Endothelial cell of umbilical vein (primary cell): ENCODE data around the gene DDX54. TPM values are rescaled to one million over a fixed set of nuclear protein-coding genes. Genes with fewer than 3 reads are reported as not detected.

Source experiments
- BruUV-seq: library from RNA; stranded (reverse); fragments of 400-500 nt; replicated peaks from 2 replicates; lab custom pipeline; 2021; lab: Mats Ljungman, UMichigan
- CTCF ChIA-PET: fragments of 300-600, 350-600 bp; sonication (Branson Sonifier 250); formaldehyde crosslinking; loops from one replicate; lab custom pipeline; 2021; ENCODE audit warnings: antibody characterized with exemption, inconsistent platforms; lab: Charles Lee
- POLR2A ChIA-PET: fragments of 300-600, 350-600 bp; sonication (Branson Sonifier 250); formaldehyde crosslinking; loops from one replicate; lab custom pipeline; 2021; ENCODE audit warnings: antibody characterized with exemption, inconsistent platforms; lab: Charles Lee
- DNase-seq: peaks from one replicate; pipeline ENCODE4 v3.0.0-alpha.2; 2011; ENCODE audit warnings: low read depth, low spot score
- FAIRE-seq: peaks from 2 replicates; lab custom pipeline; 2011; peaks lifted over from hg19 to GRCh38; lab: Jason Lieb, UNC
- H2AFZ ChIP-seq: 2 replicates; pipeline ENCODE4 v1.6.0; 2012; ENCODE audit warnings: low read depth, low read length, control low read depth, inconsistent platforms
- H3K27ac ChIP-seq: 2 replicates; pipeline ENCODE4 v1.5.1; 2011; ENCODE audit warnings: low read depth, mild to moderate bottlenecking, control low read depth, low read length, moderate library complexity; ENCODE audit not compliant: insufficient read depth
- H3K27me3 ChIP-seq, 2 experiments: 2 replicates each; pipeline versions ENCODE4 v1.6.0 to v1.6.1; 2011; ENCODE audit warnings: low read length in 2 of 2, mixed read lengths in 1 of 2; ENCODE audit not compliant: control insufficient read depth in 2 of 2, insufficient read depth in 2 of 2
- H3K36me3 ChIP-seq, 2 experiments: 2 replicates in 1 of 2; 3 replicates in 1 of 2; pipeline ENCODE4 v1.5.1; 2011; ENCODE audit warnings: low read length in 2 of 2, mild to moderate bottlenecking in 1 of 2, moderate library complexity in 1 of 2; ENCODE audit not compliant: control insufficient read depth in 2 of 2, insufficient read depth in 2 of 2; ENCODE audit errors: extremely low read depth in 1 of 2
- H3K4me1 ChIP-seq: 3 replicates; pipeline ENCODE4 v1.5.1; 2011; ENCODE audit warnings: mild to moderate bottlenecking, low read length; ENCODE audit not compliant: control insufficient read depth, insufficient read depth; ENCODE audit errors: extremely low read depth
- H3K4me2 ChIP-seq: 2 replicates; pipeline ENCODE4 v1.6.1; 2011; ENCODE audit warnings: low read length, control low read depth, mixed read lengths; ENCODE audit not compliant: insufficient read depth
- H3K4me3 ChIP-seq, 3 experiments: fragments of 200-600 bp in 1 of 3; sonication (generic), shearing (Covaris generic) in 1 of 3; replicated peaks in 1 of 3; 2 replicates each; pipeline ENCODE4 v1.5.1; 2011 to 2016; ENCODE audit warnings: control low read depth in 3 of 3, low read length in 3 of 3, mild to moderate bottlenecking in 2 of 3, inconsistent platforms in 1 of 3, low read depth in 1 of 3, moderate library complexity in 1 of 3; ENCODE audit not compliant: insufficient read depth in 1 of 3
- H3K79me2 ChIP-seq: 2 replicates; pipeline ENCODE4 v1.6.0; 2012; ENCODE audit warnings: low read length, inconsistent platforms; ENCODE audit not compliant: control insufficient read depth, insufficient read depth
- H3K9ac ChIP-seq: replicated peaks from 2 replicates; pipeline ENCODE3; 2011; ENCODE audit warnings: low read length, control low read depth; ENCODE audit not compliant: insufficient read depth; ENCODE audit errors: extremely low read depth
- H3K9me1 ChIP-seq: replicated peaks from 3 replicates; pipeline ENCODE4 v1.6.0; 2011; ENCODE audit warnings: mild to moderate bottlenecking, low read length; ENCODE audit not compliant: control insufficient read depth, insufficient read depth; ENCODE audit errors: extremely low read depth
- H3K9me3 ChIP-seq: replicated peaks from 2 replicates; pipeline ENCODE4 v1.5.1; 2012; ENCODE audit warnings: low read length, inconsistent platforms; ENCODE audit not compliant: control insufficient read depth, insufficient read depth
- H4K20me1 ChIP-seq: replicated peaks from 2 replicates; pipeline ENCODE3; 2011; ENCODE audit warnings: mild to moderate bottlenecking, low read length; ENCODE audit not compliant: control insufficient read depth, insufficient read depth; ENCODE audit errors: extremely low read depth
- EZH2 ChIP-seq: IDR thresholded peaks from 2 replicates; pipeline ENCODE4 v1.6.1; 2012; ENCODE audit warnings: borderline replicate concordance, low read depth, mild to moderate bottlenecking, moderate library complexity, low read length, inconsistent platforms; ENCODE audit not compliant: severe bottlenecking
- FOS ChIP-seq: IDR thresholded peaks from 2 replicates; pipeline ENCODE4 v1.6.1; 2011; ENCODE audit warnings: mild to moderate bottlenecking, low read length, moderate library complexity, borderline replicate concordance; ENCODE audit not compliant: insufficient read depth
- GATA2 ChIP-seq: IDR thresholded peaks from 2 replicates; pipeline ENCODE4 v1.7.0; 2011; ENCODE audit warnings: low read depth, mild to moderate bottlenecking, moderate library complexity, mixed read lengths, low read length; ENCODE audit not compliant: insufficient read length, insufficient read depth
- JUN ChIP-seq: IDR thresholded peaks from 2 replicates; pipeline ENCODE4 v1.6.1; 2011; ENCODE audit warnings: borderline replicate concordance, low read depth; ENCODE audit not compliant: insufficient read length, insufficient read depth
- MYC ChIP-seq: IDR thresholded peaks from one replicate; pipeline ENCODE4 v1.6.1; 2011; ENCODE audit warnings: mild to moderate bottlenecking, low read depth, low read length
- POLR2A ChIP-seq: IDR thresholded peaks from 2 replicates; pipeline ENCODE4 v1.6.1; 2012; ENCODE audit warnings: low read depth, mild to moderate bottlenecking, control low read depth, low read length
- POLR2AphosphoS5 ChIP-seq: IDR thresholded peaks from 2 replicates; pipeline ENCODE4 v1.6.1; 2012; ENCODE audit warnings: low read depth, mild to moderate bottlenecking, control low read depth, low read length, moderate library complexity; ENCODE audit not compliant: insufficient read depth
- dilution Hi-C: fragments of 300-500 bp; cut with MboI; formaldehyde crosslinking; loops from one replicate; pipeline ENCODE4 v1.15.0; 2019; ENCODE audit warnings: low sequenced_read_pairs; ENCODE audit not compliant: extremely low pct_ligation_motif_present
- intact Hi-C: fragments of 100-400 bp; cut with micrococcal nuclease; formaldehyde crosslinking; loops from one replicate; pipeline ENCODE4 v1.10.0; 2022
- polyA plus RNA-seq, 4 experiments: library from polyadenylated mRNA; depleted of rRNA in 3 of 4; stranded (reverse) in 3 of 4; unstranded in 1 of 4; fragments of >200 nt; gene quantifications; 2 replicates each; pipeline versions ENCODE4 v1.2.1 to v1.2.3, GENCODE V29; 2011 to 2012; ENCODE audit warnings: missing spikeins in 1 of 4
- total RNA-seq: library from RNA; stranded (reverse); gene quantifications from 2 replicates; pipeline ENCODE4 v1.2.3, GENCODE V29; 2021
- TF ChIP-seq, protein P1 (sequence below), 2 donors: IDR thresholded peaks; 1 replicate in 1 of 2; 2 replicates in 1 of 2; pipeline ENCODE4 v1.5.1; 2011; ENCODE audit warnings: low read length in 2 of 2, mild to moderate bottlenecking in 2 of 2, moderate library complexity in 2 of 2, control low read depth in 1 of 2, inconsistent platforms in 1 of 2, low read depth in 1 of 2; ENCODE audit not compliant: insufficient read depth in 1 of 2; ENCODE audit errors: extremely low read depth in 1 of 2
- TF ChIP-seq, protein P2 (sequence below): IDR thresholded peaks from 2 replicates; pipeline ENCODE4 v1.6.1; 2011; ENCODE audit not compliant: insufficient read depth, insufficient read length

DDX54 gene
- total and polyA plus RNA-seq, 2 donors (not counting 3 experiments of a cell fraction or from before 2014, with no cell fraction given), result 54.1 to 90.0 TPM

DNA sequence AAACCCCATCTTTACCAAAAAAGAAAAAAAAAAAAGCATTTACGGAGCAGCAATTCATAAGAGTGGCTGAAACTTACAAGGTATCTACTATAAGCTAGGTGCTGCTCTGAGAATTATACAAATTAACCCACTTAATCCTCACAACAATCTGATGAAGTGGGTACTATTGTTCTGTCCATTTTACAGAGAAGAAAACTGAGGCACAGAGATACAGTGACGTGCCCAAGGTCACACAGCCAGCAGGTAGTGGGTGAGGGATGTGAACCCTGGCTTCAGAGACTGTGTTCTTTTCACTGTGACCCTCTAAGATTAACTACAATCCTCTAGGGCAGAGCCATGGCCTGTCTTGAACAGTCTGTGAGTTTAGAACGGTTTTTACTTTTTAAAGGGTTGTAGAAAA lies 3.3 kb downstream of the DDX54 start:
- Histone ChIP-seq H3K27ac (no peak overlapping the region), H3K9me1 (no peaks in the 10 kb centered on the region), H3K4me1 (peaks cover 12% of the 10 kb centered on the region), H3K9ac (no peak overlapping the region), H3K27me3 (no peaks in the 10 kb centered on the region), H4K20me1 (no peaks in the 10 kb centered on the region), H3K9me3 (no peaks in the 10 kb centered on the region), H2AFZ (no peak overlapping the region), H3K4me2 (no peak overlapping the region), H3K4me3 (no peak overlapping the region), H3K79me2 (peaks cover 45% of the 10 kb centered on the region), H3K36me3 (peaks cover 10 to 27% of the 10 kb centered on the region in 2 experiments)
- no peak for DNase-seq
- ChIA-PET POLR2A (no interaction called here), CTCF (no interaction called here)
- TF ChIP-seq GATA2, result no peak
- TF ChIP-seq POLR2A, result no peak
- no peak for TF ChIP-seq MYC
- TF ChIP-seq JUN, result no peak
- no peak for FAIRE-seq
- no TSS peak for BruUV-seq
- intact Hi-C loops, result loop anchor here (2.0 kb wide), 1 partner anchor 19 kb away; no protein-coding TSS in a partner anchor
- dilution Hi-C loops, result no loop called here

DNA sequence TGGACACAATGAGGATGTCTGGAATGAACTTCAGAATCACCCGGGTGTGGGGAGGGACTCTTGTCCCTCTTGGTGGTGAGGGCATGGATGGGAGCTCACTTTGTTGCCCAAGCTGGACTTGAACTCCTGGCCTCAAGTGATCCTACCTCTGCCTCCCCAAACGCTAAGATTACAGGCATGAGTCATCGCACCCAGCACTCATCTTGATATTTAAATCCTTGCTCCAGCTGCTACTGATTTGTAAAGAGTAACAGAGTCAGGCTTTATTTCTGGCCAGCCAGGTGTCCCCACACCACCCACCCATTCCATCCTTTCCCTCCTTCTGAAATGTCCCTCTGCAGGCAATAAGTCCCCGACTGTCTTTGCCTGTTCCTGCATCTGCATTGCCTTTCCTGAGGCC lies 4.9 kb downstream of the DDX54 start:
- ChIA-PET POLR2A (interaction anchor here (0.6 kb wide), 1 partner anchor 18 kb away, joined by 5 read pairs; no protein-coding TSS in a partner anchor), CTCF (interaction anchor here (0.6 kb wide), 1 partner anchor 467 kb away, joined by 3 read pairs; no protein-coding TSS in a partner anchor)
- H3K9ac ChIP-seq, result no peak overlapping the region
- peaks cover 10 to 32% of the 10 kb centered on the region in 2 experiments for H3K36me3 ChIP-seq
- dilution Hi-C loops (no loop called here), intact Hi-C loops (loop anchor here (2.0 kb wide), 1 partner anchor 18 kb away; no protein-coding TSS in a partner anchor)
- H4K20me1 ChIP-seq, result no peaks in the 10 kb centered on the region
- peaks cover 3% of the 10 kb centered on the region for H3K4me1 ChIP-seq
- no TSS peak for BruUV-seq
- TF ChIP-seq, protein P1, sequence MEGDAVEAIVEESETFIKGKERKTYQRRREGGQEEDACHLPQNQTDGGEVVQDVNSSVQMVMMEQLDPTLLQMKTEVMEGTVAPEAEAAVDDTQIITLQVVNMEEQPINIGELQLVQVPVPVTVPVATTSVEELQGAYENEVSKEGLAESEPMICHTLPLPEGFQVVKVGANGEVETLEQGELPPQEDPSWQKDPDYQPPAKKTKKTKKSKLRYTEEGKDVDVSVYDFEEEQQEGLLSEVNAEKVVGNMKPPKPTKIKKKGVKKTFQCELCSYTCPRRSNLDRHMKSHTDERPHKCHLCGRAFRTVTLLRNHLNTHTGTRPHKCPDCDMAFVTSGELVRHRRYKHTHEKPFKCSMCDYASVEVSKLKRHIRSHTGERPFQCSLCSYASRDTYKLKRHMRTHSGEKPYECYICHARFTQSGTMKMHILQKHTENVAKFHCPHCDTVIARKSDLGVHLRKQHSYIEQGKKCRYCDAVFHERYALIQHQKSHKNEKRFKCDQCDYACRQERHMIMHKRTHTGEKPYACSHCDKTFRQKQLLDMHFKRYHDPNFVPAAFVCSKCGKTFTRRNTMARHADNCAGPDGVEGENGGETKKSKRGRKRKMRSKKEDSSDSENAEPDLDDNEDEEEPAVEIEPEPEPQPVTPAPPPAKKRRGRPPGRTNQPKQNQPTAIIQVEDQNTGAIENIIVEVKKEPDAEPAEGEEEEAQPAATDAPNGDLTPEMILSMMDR (IDR thresholded peaks at IDR 0.05; ENCODE audit: extremely low read depth in 1 of 2, insufficient read depth in 1 of 2, low read depth in 1 of 2, low read length in 2 of 2), result no peak
- TF ChIP-seq EZH2 (no peak), MYC (no peak), POLR2AphosphoS5 (no peak), JUN (no peak), GATA2 (no peak), POLR2A (no peak), FOS (no peak)
- TF ChIP-seq, protein P2, sequence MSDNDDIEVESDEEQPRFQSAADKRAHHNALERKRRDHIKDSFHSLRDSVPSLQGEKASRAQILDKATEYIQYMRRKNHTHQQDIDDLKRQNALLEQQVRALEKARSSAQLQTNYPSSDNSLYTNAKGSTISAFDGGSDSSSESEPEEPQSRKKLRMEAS, result no peak
- no peaks in the 10 kb centered on the region for H3K9me3 ChIP-seq
- peaks cover 33% of the 10 kb centered on the region for H3K79me2 ChIP-seq
- no peak for DNase-seq
- H3K4me2 ChIP-seq, result no peak overlapping the region
- no peaks in the 10 kb centered on the region for H3K9me1 ChIP-seq
- H2AFZ ChIP-seq, result no peak overlapping the region
- no peak overlapping the region for H3K4me3 ChIP-seq
- no peak overlapping the region for H3K27ac ChIP-seq
- H3K27me3 ChIP-seq, result no peaks in the 10 kb centered on the region
- no peak for FAIRE-seq
